Thyroid gland (tissue), 4 donors: Measurements from ENCODE around the gene CASP2.

Experiments
- CTCF ChIP-seq, 6 experiments: fragments of 200-600 bp in 3 of 6; fragments of 450-650 bp in 3 of 6; sonication (generic) in 3 of 6; IDR thresholded peaks; one replicate each; pipeline ENCODE4 v1.5.1; 2016 to 2019; ENCODE audit warnings: antibody characterized with exemption in 6 of 6, mild to moderate bottlenecking in 2 of 6, inconsistent platforms in 1 of 6, moderate library complexity in 1 of 6
- POLR2A ChIP-seq, 2 donors: fragments of 450-650 bp; IDR thresholded peaks; one replicate each; pipeline ENCODE4 v1.6.1; 2017; ENCODE audit warnings: antibody characterized with exemption in 2 of 2, mild to moderate bottlenecking in 2 of 2, moderate library complexity in 1 of 2

GRCh38 chr7:143334244-143334643 is 46.1 kb downstream of the CASP2 start:
- no peak for TF ChIP-seq CTCF (IDR thresholded peaks at IDR 0.05)
- TF ChIP-seq POLR2A (IDR thresholded peaks at IDR 0.05), result no peak
